Heart right ventricle (tissue), 16 donors: Measurements from ENCODE around the gene ORAI3. TPM values are rescaled to one million over a fixed set of nuclear protein-coding genes. Genes with fewer than 3 reads are reported as not detected.

Experiments used
- ATAC-seq, 8 donors: fragments of 200-7000 bp; cut with Tn5 transposase; one replicate each; pipeline ENCODE4 v1.9.1; 2020; ENCODE audit warnings: mild to moderate bottlenecking in 8 of 8, moderate library complexity in 8 of 8, moderate number of reproducible peaks in 1 of 8
- DNase-seq, 2 donors: peaks; one replicate each; pipeline ENCODE4 v3.0.0-alpha.2; 2020
- H3K27ac ChIP-seq, 10 donors: fragments of 200-600 bp; sonication (generic) in 2 of 10; one replicate each; pipeline versions ENCODE4 v1.5.0 to v1.8.0; 2020 to 2022; ENCODE audit warnings: mild to moderate bottlenecking in 3 of 10
- H3K27me3 ChIP-seq, 7 donors: fragments of 200-600 bp; one replicate each; pipeline ENCODE4 v1.8.0; 2021 to 2022; ENCODE audit warnings: mild to moderate bottlenecking in 2 of 7
- H3K36me3 ChIP-seq, 9 donors: fragments of 200-600 bp; sonication (generic) in 1 of 9; one replicate each; pipeline versions ENCODE4 v1.5.0 to v1.8.0; 2020 to 2022; ENCODE audit warnings: mild to moderate bottlenecking in 2 of 9
- H3K4me1 ChIP-seq, 9 donors: fragments of 200-600 bp; sonication (generic) in 1 of 9; one replicate each; pipeline versions ENCODE4 v1.5.0 to v1.8.0; 2020 to 2022; ENCODE audit warnings: mild to moderate bottlenecking in 4 of 9
- H3K4me3 ChIP-seq, 10 donors: fragments of 200-600 bp; sonication (generic) in 2 of 10; one replicate each; pipeline versions ENCODE4 v1.5.0 to v1.8.0; 2020 to 2022; ENCODE audit warnings: mild to moderate bottlenecking in 7 of 10, moderate library complexity in 2 of 10
- H3K9me3 ChIP-seq, 11 donors: fragments of 200-600 bp in 10 of 11; sonication (generic) in 2 of 11; one replicate each; pipeline versions ENCODE4 v1.5.0 to v1.8.0; 2013 to 2022; ENCODE audit warnings: mild to moderate bottlenecking in 2 of 11, control low read depth in 1 of 11, moderate library complexity in 1 of 11
- WGBS, 2 donors: extraction: QIAGEN DNeasy Blood & Tissue Kit; methylation state at CpG; one replicate each; pipeline ENCODE4 v1.1.7; 2013; ENCODE audit warnings: inconsistent platforms in 1 of 2; 5-methylcytosine and 5-hydroxymethylcytosine counted together
- intact Hi-C, 10 donors: fragments of 100-400 bp; cut with DNase I; formaldehyde crosslinking; loops; one replicate each; pipeline versions ENCODE4 v1.11.1 to v1.14.2; 2022
- polyA plus RNA-seq, 2 donors: library from polyadenylated mRNA; stranded (reverse); fragments of 200-250 nt; gene quantifications; one replicate each; pipeline ENCODE4 v1.2.3, GENCODE V29; 2013
- total RNA-seq, 10 donors: library from RNA; stranded (reverse); fragmentation: NEBNext Ultra II Directional in 3 of 10; extraction: Animal tissue kit (Norgen Biotek cat#: 25700) in 3 of 10; gene quantifications; one replicate each; pipeline versions ENCODE4 v1.2.1 to v1.2.4, GENCODE V29; 2021 to 2023
- TF ChIP-seq, protein P1 (sequence below), 9 donors: fragments of 200-600 bp; sonication (generic) in 2 of 9; IDR thresholded peaks; one replicate each; pipeline versions ENCODE4 v1.5.0 to v1.8.0; 2021 to 2022; ENCODE audit warnings: antibody characterized with exemption in 9 of 9, mild to moderate bottlenecking in 5 of 9, moderate library complexity in 1 of 9
- donor health status: Arrhythmogenic right ventricular cardiomyopathy.
- donor health status: ischemic (EF 13 %, LVEDD 7.1; RV severe dilation, severe dysfunction).
- donor health status: healthy with polysubstance abuse.
- donor health status: DM: no; HTN: yes; CAD: no.
- donor health status: DM: no; HTN: no; CAD: no.
- donor health status: ischemic (EF 25% LVEDD 6.9; RV normal size, moderate dysfunction).
- donor health status: ischemic (EF 25% LVEDD 5.7; RV mildly dilated, moderate dysfunction).
- donor health status: healthy.
- donor health status: DM: yes; HTN: yes; CAD: no.
- donor health status: Ischemic cardiomyopathy.
- donor health status: ischemic (EF 35%, LVEDD 5.7; RV mildly dilated, moderate dysfunction).
- donor health status: nonischemic (EF 11% LVEDD 7.7; RV severe dilation, severe dysfunction).
- donor health status: DM: yes; HTN: yes; CAD: no.
- donor health status: PGD.
- donor health status: ischemic (EF 29% LVEDD 5.4; RV normal size, mild dysfunction).
- donor health status: nonischemic (EF 23%, LVEDD 6.1; RV moderate dilation, normal function).

The ORAI3 gene
- total and polyA plus RNA-seq, 12 donors: 7.8 to 19.8 (median 11.4) TPM

DNA sequence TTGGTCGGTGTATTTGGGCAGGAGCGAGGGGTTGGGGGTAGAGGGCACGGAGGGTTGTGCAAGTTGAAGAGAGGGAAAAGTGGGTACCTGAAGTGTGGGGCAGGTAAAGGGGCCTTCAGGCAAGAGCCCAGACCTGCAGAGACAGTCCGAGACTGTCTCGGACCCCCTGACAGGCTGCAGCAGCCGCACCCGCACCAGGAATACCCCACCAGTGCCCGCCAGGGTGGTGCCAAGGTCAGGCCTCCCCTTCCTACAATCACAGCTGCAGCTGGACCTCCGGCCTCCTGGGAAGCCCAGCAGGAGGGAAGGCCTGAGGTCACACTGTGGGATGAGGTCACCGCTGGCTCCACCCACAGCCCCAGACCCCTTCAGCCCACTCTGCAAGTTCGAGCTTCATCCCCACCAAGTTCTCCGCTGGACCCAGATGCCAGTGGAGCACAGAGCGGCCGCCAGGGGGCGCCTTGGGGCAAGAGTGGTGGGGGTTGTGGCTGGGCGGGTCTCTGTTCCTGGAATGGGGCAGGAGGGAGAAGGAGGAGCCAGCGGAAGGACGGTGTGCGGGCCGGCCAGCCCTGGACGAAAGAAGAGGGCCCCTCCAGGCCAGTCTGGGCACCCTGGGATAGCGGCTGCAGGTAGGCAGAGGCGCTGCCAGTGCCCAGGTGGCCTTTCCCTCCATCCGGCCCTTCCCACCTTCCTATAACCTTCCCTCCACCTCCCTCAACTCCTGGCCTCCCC lies 36.0 kb downstream of the ORAI3 start, which contains the start of gene HSD3B7:
Gene HSD3B7 (plus strand): TSS at position 539 of the 732 bp plus-strand sequence. CDS start 452 bp downstream, outside the sequence.
- ATAC-seq: peak; percentile 84 to 94 (median 93)
- peak; percentile 91 to 92 for DNase-seq
- peak within 1 kb of the TSS; percentile 12 to 64 (median 58) for H3K4me3 ChIP-seq
- TF ChIP-seq, protein P1, sequence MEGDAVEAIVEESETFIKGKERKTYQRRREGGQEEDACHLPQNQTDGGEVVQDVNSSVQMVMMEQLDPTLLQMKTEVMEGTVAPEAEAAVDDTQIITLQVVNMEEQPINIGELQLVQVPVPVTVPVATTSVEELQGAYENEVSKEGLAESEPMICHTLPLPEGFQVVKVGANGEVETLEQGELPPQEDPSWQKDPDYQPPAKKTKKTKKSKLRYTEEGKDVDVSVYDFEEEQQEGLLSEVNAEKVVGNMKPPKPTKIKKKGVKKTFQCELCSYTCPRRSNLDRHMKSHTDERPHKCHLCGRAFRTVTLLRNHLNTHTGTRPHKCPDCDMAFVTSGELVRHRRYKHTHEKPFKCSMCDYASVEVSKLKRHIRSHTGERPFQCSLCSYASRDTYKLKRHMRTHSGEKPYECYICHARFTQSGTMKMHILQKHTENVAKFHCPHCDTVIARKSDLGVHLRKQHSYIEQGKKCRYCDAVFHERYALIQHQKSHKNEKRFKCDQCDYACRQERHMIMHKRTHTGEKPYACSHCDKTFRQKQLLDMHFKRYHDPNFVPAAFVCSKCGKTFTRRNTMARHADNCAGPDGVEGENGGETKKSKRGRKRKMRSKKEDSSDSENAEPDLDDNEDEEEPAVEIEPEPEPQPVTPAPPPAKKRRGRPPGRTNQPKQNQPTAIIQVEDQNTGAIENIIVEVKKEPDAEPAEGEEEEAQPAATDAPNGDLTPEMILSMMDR (IDR thresholded peaks at IDR 0.05): peak; percentile 94 to 98 (median 97)
- intact Hi-C loops: loop anchor here (1.0 to 10.0 kb wide), 23 partner anchors 42 to 890 kb away; partner anchors contain the start of genes ZNF843 (in 8 of the 10), STX4 (in 4 of the 10), ZNF646 (in 3 of the 10) and ZNF668 (in 3 of the 10)
- no peaks in the 10 kb centered on the region for H3K9me3 ChIP-seq
- WGBS, 2 donors: 27 to 34% methylated on average over 21 to 24 of the region's 24 CpGs
- H3K27ac ChIP-seq: peak within 1 kb of the TSS in 8 of 10 donors; percentile 37 to 82 (median 72)
- H3K27me3 ChIP-seq: no peaks in the 10 kb centered on the region
- H3K36me3 ChIP-seq: peaks cover 0 to 71% (median 5%) of the 10 kb centered on the region in 9 donors
- peaks cover 8 to 20% (median 14%) of the 10 kb centered on the region in 9 donors for H3K4me1 ChIP-seq

GRCh38 chr16:30985401-30986128 lies 36.7 kb downstream of the ORAI3 start:
- Histone ChIP-seq H3K36me3 (peaks cover 0 to 63% (median 5%) of the 10 kb centered on the region in 9 donors), H3K4me3 (peak overlapping the region; percentile 12 to 64 (median 58)), H3K27me3 (no peaks in the 10 kb centered on the region), H3K4me1 (peaks cover 8 to 20% (median 14%) of the 10 kb centered on the region in 9 donors), H3K27ac (peak overlapping the region in 8 of 10 donors; percentile 37 to 82 (median 72)), H3K9me3 (no peaks in the 10 kb centered on the region)
- TF ChIP-seq, protein P1 (IDR thresholded peaks at IDR 0.05): no peak
- DNase-seq (no peak), ATAC-seq (peak; percentile 7 to 54 (median 26))
- 59 to 63% methylated on average over 20 of the region's 20 CpGs for WGBS, 2 donors
- intact Hi-C loops: loop anchor here in 9 of 10 donors (1.0 to 10.0 kb wide), 21 partner anchors 42 to 889 kb away; partner anchors contain the start of genes ZNF843 (in 7 of the 9), STX4 (in 3 of the 9), ZNF646 (in 3 of the 9) and ZNF668 (in 3 of the 9)

GRCh38 chr16:30986129-30986991 lies 37.5 kb downstream of the ORAI3 start:
- Histone ChIP-seq H3K27ac (peak overlapping the region in 5 of 10 donors; percentile 64 to 81 (median 74)), H3K4me3 (no peak overlapping the region), H3K36me3 (peaks cover 0 to 55% (median 3%) of the 10 kb centered on the region in 9 donors), H3K9me3 (no peaks in the 10 kb centered on the region), H3K4me1 (peaks cover 8 to 20% (median 14%) of the 10 kb centered on the region in 9 donors), H3K27me3 (no peaks in the 10 kb centered on the region)
- no peak for ATAC-seq
- intact Hi-C loops: loop anchor here in 9 of 10 donors (5.0 to 10.0 kb wide), 14 partner anchors 41 to 888 kb away; partner anchors contain the start of genes STX4 (in 3 of the 9), ZNF646 (in 3 of the 9), ZNF668 (in 3 of the 9) and ZNF843 (in 3 of the 9)
- no peak for DNase-seq
- TF ChIP-seq, protein P1 (IDR thresholded peaks at IDR 0.05): no peak
- 90 to 95% methylated on average over 29 of the region's 29 CpGs for WGBS, 2 donors
